GM18870 (cell line): ENCODE measurements around the gene MIER3.

Source experiments
- ATAC-seq: cut with Tn5 transposase; IDR thresholded peaks from one replicate; pipeline ENCODE4 v1.9.1; 2021; ENCODE audit warnings: moderate library complexity; ENCODE audit not compliant: unreplicated experiment

Gene MIER3

GRCh38 chr5:56900858-56901578 lies 50.9 kb downstream of the MIER3 start:
- ATAC-seq, result no peak

GRCh38 chr5:56900395-56900794 lies 51.5 kb downstream of the MIER3 start:
- no peak for ATAC-seq

- ATAC-seq, result no peak
Measured at GRCh38 chr5:56898213-56898612, 53.7 kb downstream of the MIER3 start.

- ATAC-seq, result no peak
Measured at GRCh38 chr5:56896763-56897162, 55.2 kb downstream of the MIER3 start.

GRCh38 chr5:56893251-56893951 lies 58.5 kb downstream of the MIER3 start:
- ATAC-seq, result no peak

- ATAC-seq, result no peak
Measured at GRCh38 chr5:56881571-56881970, 70.4 kb downstream of the MIER3 start.

- no peak for ATAC-seq
Measured at GRCh38 chr5:56876327-56876726, 75.6 kb downstream of the MIER3 start.

GRCh38 chr5:56873056-56873455 lies 78.9 kb downstream of the MIER3 start:
- no peak for ATAC-seq

GRCh38 chr5:56871777-56872176 lies 80.1 kb downstream of the MIER3 start:
- ATAC-seq, result no peak
